LNCAP (cell line): ENCODE measurements around the gene PIGQ.

Source experiments
- TF ChIP-seq, protein P1 (sequence below): fragments of 450-650 bp; IDR thresholded peaks from 2 replicates; pipeline ENCODE4 v1.5.1; 2017; ENCODE audit warnings: mild to moderate bottlenecking

PIGQ gene

DNA sequence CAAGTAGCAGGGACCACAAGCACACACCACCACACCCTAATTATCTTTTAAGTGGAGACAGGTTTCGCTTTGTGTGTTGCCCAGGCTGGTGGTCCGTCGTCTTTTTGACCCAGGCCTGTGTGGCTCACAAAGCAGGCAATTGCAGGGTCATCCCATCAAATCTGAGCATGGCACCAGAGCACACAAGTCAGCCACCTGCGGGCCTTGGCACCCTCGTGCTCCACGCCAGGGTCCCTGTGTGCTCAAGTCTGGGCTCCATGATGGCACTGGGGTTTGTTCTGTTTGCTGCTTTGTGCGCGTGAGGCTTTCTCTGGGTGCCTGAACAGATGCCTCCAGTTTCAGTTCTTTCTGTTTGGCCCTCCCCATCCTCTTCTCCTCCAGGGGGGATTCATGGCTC lies 44.6 kb upstream of the PIGQ start:
- TF ChIP-seq, protein P1, sequence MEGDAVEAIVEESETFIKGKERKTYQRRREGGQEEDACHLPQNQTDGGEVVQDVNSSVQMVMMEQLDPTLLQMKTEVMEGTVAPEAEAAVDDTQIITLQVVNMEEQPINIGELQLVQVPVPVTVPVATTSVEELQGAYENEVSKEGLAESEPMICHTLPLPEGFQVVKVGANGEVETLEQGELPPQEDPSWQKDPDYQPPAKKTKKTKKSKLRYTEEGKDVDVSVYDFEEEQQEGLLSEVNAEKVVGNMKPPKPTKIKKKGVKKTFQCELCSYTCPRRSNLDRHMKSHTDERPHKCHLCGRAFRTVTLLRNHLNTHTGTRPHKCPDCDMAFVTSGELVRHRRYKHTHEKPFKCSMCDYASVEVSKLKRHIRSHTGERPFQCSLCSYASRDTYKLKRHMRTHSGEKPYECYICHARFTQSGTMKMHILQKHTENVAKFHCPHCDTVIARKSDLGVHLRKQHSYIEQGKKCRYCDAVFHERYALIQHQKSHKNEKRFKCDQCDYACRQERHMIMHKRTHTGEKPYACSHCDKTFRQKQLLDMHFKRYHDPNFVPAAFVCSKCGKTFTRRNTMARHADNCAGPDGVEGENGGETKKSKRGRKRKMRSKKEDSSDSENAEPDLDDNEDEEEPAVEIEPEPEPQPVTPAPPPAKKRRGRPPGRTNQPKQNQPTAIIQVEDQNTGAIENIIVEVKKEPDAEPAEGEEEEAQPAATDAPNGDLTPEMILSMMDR = no peak

DNA sequence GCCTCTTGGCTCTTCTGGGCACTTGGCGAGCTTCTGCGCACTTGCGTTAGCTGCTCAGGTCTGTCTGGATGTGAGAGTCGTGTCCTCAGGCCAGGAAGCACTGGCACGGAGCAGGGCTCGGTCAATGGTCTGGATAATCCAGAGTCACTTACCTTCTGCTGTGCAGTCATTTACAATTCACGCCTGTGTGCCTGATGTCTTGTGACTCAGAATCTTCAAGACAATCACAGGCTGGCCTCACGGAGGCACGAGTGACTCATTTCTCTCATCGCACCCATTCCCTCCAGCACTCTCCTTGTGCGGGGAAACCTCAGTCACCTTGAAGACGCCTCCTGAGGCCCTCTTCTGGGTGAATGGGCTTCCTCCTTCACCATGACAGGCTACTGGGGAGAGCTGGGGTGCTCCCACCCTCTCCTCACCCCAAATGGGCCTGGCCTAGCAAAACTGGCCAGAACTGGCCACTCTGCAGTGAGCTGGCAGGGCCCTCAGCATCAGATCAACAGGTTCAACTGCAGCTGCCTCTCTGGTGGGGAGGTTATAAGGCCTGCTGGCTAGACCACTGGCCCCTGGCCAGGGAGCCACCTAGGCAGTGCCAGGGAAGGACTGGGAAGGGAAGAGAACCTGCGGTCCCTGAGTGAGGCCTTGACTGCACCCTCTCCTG lies 44.1 kb upstream of the PIGQ start:
- TF ChIP-seq, protein P1 = no peak

DNA sequence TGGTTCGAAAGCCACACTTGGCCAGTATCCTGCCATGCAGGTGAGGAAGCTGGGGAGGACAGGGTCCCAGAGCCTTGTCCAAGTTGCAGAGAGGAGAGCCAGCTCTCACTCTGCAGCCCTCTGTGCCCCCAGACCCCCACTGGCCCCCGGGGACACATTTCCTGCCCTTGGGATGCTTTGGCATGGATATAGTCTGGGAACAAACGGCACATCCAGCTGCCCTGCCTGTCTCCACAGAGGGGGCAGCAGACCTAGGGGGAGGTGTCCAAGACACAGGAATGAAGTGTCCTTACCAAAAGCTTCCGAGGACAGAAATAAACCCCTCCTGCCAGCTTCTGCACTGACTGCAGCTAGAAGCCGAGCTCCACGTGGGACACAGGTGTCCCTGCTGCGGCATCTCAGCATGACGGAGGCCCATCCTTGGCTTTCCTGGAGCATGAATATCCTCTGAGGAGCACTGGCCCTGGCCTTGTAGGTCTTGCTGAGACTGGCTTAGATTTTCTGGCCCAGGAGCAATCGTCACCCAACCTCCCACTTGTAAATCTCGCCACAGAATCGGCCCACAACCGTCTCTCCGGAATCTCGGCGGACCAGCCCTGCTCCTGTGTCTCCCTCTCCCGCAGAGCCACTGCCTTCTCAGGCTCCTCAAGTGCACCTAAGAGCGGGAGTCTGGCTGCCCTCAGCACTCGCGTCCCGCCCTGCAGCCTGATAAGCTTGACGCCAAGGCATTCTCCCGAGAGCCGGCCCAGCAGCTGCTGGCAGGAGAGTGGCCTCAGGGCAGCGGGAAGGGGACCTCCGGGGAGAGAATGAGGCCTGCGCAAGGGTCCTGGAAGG lies 43.4 kb upstream of the PIGQ start:
- TF ChIP-seq, protein P1 = no peak

DNA sequence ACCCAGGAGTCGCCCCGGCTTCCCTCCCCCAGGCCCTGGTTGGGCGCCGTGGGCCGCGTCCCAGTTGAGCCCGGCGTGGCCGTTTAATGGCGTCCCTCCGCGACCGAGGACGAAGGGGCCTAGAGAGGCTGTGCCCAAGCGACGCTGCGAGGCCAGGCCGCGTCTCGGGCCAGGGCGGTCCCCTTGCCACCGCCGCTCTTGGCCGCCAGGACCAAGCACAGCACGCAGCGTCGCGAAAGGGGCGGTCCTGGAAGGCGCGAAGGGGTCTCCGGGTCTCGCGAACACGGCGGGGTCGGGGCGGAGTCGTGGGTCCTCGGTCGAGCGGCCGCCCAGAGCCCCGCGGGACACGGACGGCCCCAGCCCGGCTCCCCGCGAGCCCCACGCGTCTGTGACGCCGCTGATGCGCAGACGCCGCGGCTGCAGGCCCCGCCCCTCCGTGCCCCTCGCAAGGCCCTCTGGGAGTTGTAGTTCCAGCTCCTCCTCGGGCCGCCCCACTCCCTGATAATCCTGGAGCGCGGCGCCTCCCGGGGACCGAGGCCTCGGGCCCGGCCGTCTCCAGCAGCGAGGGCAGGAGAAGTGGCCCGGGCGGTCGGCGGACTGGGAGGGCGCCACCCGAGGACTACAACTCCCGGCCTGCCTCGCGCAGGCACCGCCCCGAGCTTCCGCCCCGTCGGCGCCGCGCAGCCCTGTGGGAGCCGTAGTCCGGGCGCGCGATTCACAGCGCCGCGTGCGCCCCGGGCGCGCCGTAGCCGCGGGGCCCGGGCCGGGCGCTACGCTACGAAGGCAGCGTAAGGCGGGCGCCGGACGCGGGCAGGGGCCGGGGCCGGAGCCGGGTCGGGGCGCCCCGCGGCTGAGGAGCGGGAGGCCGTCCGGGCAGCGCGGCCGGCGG lies 42.5 kb upstream of the PIGQ start, which contains the start of gene CAPN15:
TSS of gene CAPN15 (plus strand) at position 698 of the 889 bp plus-strand sequence. CDS start 19,127 bp downstream, outside the sequence.
- TF ChIP-seq, protein P1 = no peak

DNA sequence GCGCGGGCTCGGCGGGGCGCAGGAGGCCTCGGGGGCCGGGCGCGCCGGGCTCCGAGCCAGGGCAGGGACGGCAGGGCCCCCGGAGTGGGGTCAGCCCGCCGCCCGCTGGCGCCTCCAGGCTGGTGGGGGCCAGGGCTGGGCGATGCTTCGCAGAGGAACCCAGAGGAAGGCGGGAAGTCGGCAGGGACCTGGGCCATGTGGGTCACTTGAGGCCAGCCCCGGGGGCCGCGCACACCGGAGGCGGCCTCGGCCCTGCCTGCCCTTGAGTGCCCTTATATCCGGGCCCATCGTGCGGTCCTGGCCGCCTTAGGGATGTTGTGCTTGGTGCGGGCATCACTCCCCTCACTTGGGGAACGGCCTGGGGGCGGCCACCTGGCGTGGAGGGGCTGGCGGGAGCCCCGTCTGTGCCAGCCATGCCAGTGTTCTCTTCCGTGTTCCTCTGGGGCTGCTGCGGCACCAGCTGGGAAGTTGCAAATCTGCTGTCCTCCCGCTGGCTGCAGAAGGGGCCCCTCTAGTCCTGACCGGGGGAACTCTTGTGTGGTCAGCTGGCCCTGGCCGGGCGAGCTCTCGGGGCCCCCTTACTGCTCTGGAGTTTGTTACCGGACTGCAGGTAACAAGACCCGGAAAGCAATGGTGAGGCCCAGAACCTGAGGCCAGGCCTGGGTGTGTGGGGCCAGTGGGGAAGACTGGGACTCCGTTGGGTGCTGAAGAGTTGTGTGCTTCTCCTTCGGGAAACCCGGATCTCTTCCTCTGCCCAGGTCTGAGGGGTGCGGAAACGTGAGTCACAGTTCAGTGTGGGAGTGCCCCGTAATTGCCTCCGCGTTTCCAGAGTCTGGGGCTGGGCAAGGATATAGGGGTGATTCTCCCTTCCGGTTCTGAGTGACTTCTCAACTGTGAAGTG lies 41.4 kb upstream of the PIGQ start:
- TF ChIP-seq, protein P1 = no peak

DNA sequence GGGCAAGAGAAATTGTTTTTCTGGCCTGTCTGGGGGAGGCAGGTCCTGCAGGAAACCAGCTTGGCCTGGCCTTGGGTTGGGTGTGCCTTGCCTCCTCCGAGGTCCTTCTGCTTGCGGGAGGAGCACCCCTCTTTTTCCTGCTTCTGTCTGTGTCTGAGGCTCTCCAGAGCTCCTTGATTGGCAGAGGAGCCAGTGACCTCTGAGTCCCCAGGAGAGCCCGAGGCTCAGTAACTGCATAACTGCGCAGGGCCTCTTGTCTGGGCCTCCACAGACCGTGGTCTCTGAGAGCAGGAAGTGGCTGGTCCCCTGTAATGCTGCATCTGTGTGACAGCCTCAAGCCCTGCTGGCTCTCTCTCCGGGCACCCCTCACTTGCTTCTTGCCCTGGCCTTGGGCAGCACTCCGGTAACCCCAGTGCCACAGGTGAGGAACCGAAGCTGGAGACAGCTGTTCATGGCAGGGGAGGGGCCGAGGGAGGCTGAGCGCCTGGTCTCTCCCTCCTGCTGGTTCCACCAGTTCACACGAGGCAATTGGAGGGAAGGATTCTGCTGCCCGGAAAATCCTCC lies 40.7 kb upstream of the PIGQ start:
- TF ChIP-seq, protein P1 = no peak
